GM23338 (cell line): Measurements from ENCODE around the gene REEP3. TPM values are rescaled to one million over a fixed set of nuclear protein-coding genes. Genes with fewer than 3 reads are reported as not detected.
A peak's percentile ranks its signal among the peaks of the same experiment; 100 is the strongest.

ENCODE experiments used
- ATAC-seq: fragments of 200-7000 bp; cut with Tn5 transposase; 3 replicates; pipeline ENCODE4 v1.9.1; 2020
- DNase-seq: peaks from one replicate; pipeline ENCODE4 v3.0.0-alpha.2; 2015; ENCODE audit warnings: low spot score
- H2AFZ ChIP-seq: fragments of 200-600 bp; sonication (generic); 2 replicates; pipeline ENCODE4 v1.8.0; 2016; ENCODE audit warnings: antibody characterized with exemption, mild to moderate bottlenecking, moderate library complexity
- H3F3A ChIP-seq: fragments of 200-600 bp; sonication (generic); replicated peaks from 2 replicates; pipeline ENCODE4 v1.8.0; 2017; ENCODE audit warnings: antibody characterized with exemption, mixed run types, low read depth
- H3K27ac ChIP-seq: fragments of 200-600 bp; sonication (generic); 2 replicates; pipeline ENCODE4 v1.6.1; 2016; ENCODE audit warnings: low read depth
- H3K27me3 ChIP-seq: fragments of 200-600 bp; sonication (generic); 2 replicates; pipeline ENCODE4 v1.8.0; 2016; ENCODE audit warnings: mild to moderate bottlenecking, mixed run types, moderate library complexity; ENCODE audit not compliant: insufficient read depth
- H3K36me3 ChIP-seq: fragments of 200-600 bp; sonication (generic); 2 replicates; pipeline ENCODE4 v1.8.0; 2016; ENCODE audit warnings: mild to moderate bottlenecking; ENCODE audit not compliant: insufficient read depth
- H3K4me1 ChIP-seq: fragments of 200-600 bp; sonication (generic); 2 replicates; pipeline ENCODE4 v1.8.0; 2016; ENCODE audit warnings: mild to moderate bottlenecking, moderate library complexity; ENCODE audit not compliant: insufficient read depth
- H3K4me2 ChIP-seq: fragments of 200-600 bp; sonication (generic); 2 replicates; pipeline ENCODE4 v1.7.1; 2017; ENCODE audit warnings: mixed run types
- H3K4me3 ChIP-seq: fragments of 200-600 bp; sonication (generic); 2 replicates; pipeline ENCODE4 v1.6.1; 2016; ENCODE audit warnings: mixed run types
- H3K79me2 ChIP-seq: fragments of 200-600 bp; sonication (generic); replicated peaks from 2 replicates; pipeline ENCODE4 v1.8.0; 2017; ENCODE audit warnings: mild to moderate bottlenecking; ENCODE audit not compliant: insufficient read depth
- H3K9me2 ChIP-seq: fragments of 200-600 bp; sonication (generic); 2 replicates; pipeline ENCODE4 v1.8.0; 2017; ENCODE audit not compliant: insufficient read depth
- H4K20me1 ChIP-seq: fragments of 200-600 bp; sonication (generic); replicated peaks from 2 replicates; pipeline ENCODE4 v1.8.0; 2017; ENCODE audit warnings: mild to moderate bottlenecking; ENCODE audit not compliant: insufficient read depth
- H3K27ac Mint-ChIP-seq: 2 replicates; pipeline ENCODE4 v1.8.0; 2020; ENCODE audit warnings: inconsistent platforms, mild to moderate bottlenecking, moderate library complexity, mixed read lengths
- H3K27me3 Mint-ChIP-seq: 3 replicates; pipeline ENCODE4 v1.8.0; 2022; ENCODE audit warnings: low read depth, mild to moderate bottlenecking, moderate library complexity, mixed read lengths, inconsistent platforms; ENCODE audit not compliant: insufficient read depth, poor library complexity
- H3K36me3 Mint-ChIP-seq: 3 replicates; pipeline ENCODE4 v1.8.0; 2021; ENCODE audit warnings: low read depth, mild to moderate bottlenecking, inconsistent platforms, moderate library complexity, mixed read lengths
- H3K4me1 Mint-ChIP-seq: 3 replicates; pipeline ENCODE4 v1.8.0; 2020; ENCODE audit warnings: mild to moderate bottlenecking, inconsistent platforms, mixed read lengths
- H3K4me3 Mint-ChIP-seq: 3 replicates; pipeline ENCODE4 v1.8.0; 2021; ENCODE audit warnings: moderate library complexity, mild to moderate bottlenecking, inconsistent platforms, mixed read lengths
- H3K9me3 Mint-ChIP-seq: 3 replicates; pipeline ENCODE4 v1.8.0; 2020; ENCODE audit warnings: moderate library complexity, mild to moderate bottlenecking, inconsistent platforms, mixed read lengths
- ETS1 ChIP-seq: IDR thresholded peaks from 2 replicates; pipeline ENCODE4 v1.6.1; 2016; ENCODE audit warnings: antibody characterized with exemption
- EZH2 ChIP-seq: fragments of 200-600 bp; sonication (generic); IDR thresholded peaks from one replicate; pipeline ENCODE4 v1.8.0; 2017; ENCODE audit warnings: antibody characterized with exemption, mild to moderate bottlenecking, low read depth; ENCODE audit not compliant: unreplicated experiment
- JUNB ChIP-seq: IDR thresholded peaks from one replicate; pipeline ENCODE4 v1.6.1; 2016; ENCODE audit warnings: antibody characterized with exemption; ENCODE audit not compliant: unreplicated experiment
- POLR2AphosphoS5 ChIP-seq: IDR thresholded peaks from 2 replicates; pipeline ENCODE4 v1.6.1; 2016; ENCODE audit warnings: antibody characterized with exemption, low read depth
- polyA plus RNA-seq: library from polyadenylated mRNA; unstranded; fragments of >200 nt; fragmentation: Nextera tagmentation; extraction: Ambion mirVana; gene quantifications from 2 replicates; pipeline ENCODE4 v1.2.1, GENCODE V29; 2016
- total RNA-seq: library from RNA; depleted of rRNA; stranded (reverse); fragments of >200 nt; shearing (Covaris generic); gene quantifications from 2 replicates; pipeline ENCODE4 v1.2.3, GENCODE V29; 2014
- TF ChIP-seq, protein P1 (sequence below), 2 experiments: fragments of 200-600 bp in 1 of 2; sonication (generic) in 1 of 2; conservative IDR thresholded peaks; 2 replicates each; pipeline versions ENCODE4 v1.5.1 to v1.6.1; 2016 to 2017; ENCODE audit warnings: antibody characterized with exemption in 2 of 2, low read depth in 2 of 2, mild to moderate bottlenecking in 2 of 2, moderate library complexity in 1 of 2
- TF ChIP-seq, protein P2 (sequence below): IDR thresholded peaks from one replicate; pipeline ENCODE4 v1.6.1; 2018; ENCODE audit warnings: antibody characterized with exemption; ENCODE audit not compliant: unreplicated experiment

The REEP3 gene
- total and polyA plus RNA-seq, 2 experiments from 2014 or later: 29.5 to 48.7 TPM

DNA sequence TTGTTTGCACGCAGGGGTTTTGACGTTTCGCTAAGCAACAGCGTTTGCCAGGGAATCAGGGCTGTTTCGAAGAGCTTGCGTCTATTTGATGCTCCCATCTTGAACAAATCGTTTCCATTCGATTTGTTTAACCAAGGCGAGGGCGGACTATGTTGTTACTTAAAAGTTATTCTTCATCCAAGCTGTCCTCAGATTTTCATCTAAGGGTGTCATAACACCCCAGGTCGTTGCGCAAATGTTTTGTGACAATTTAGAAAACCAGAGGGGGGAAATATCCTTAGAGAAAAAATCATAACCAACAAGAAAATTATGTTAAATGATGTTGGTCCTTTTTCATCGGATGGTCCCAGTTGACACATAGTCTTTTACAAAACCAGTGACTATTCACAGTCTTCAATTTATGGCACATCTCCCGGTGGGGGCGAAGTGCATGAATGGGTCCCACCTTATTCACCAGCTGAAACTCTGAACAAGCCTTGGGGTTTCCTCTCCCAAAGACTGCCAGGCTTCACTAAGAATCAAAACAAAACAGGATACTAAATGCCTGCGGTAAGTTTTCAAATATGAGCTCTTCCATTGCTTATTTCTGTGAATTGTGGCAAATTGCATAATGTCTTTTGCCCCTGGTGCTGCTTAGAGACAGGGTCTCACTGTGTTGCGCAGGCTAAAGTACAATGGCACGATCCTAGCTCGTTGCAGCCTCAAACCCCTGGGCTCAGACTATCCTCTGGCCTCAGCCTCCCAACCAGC is 109.9 kb downstream of the REEP3 start:
- Mint-ChIP-seq H3K9me3 (no peaks in the 10 kb centered on the region), H3K36me3 (no peaks in the 10 kb centered on the region), H3K4me1 (peaks cover 52% of the 10 kb centered on the region), H3K27me3 (peaks cover 6% of the 10 kb centered on the region), H3K4me3 (peak overlapping the region; percentile 87), H3K27ac (peak overlapping the region; percentile 96)
- Histone ChIP-seq H3K36me3 (no peaks in the 10 kb centered on the region), H3K4me2 (peak overlapping the region; percentile 79), H3K27ac (peak overlapping the region; percentile 80; the same call in 1 of the 2 replicates), H3F3A (no peaks in the 10 kb centered on the region; the same call in 1 of the 2 replicates), H3K4me1 (peaks cover 25% of the 10 kb centered on the region), H3K9me2 (no peaks in the 10 kb centered on the region), H3K79me2 (no peaks in the 10 kb centered on the region), H3K27me3 (no peaks in the 10 kb centered on the region), H4K20me1 (no peaks in the 10 kb centered on the region), H2AFZ (peak overlapping the region; percentile 14; the same call in 1 of the 2 replicates), H3K4me3 (peak overlapping the region; percentile 57)
- DNase-seq: no peak
- no peak for ATAC-seq
- TF ChIP-seq ETS1: no peak

GRCh38 chr10:63631991-63632390 is 110.8 kb downstream of the REEP3 start:
- Mint-ChIP-seq H3K9me3 (no peaks in the 10 kb centered on the region), H3K27me3 (peaks cover 6% of the 10 kb centered on the region), H3K27ac (no peak overlapping the region), H3K4me1 (peaks cover 51% of the 10 kb centered on the region), H3K36me3 (no peaks in the 10 kb centered on the region), H3K4me3 (no peak overlapping the region)
- Histone ChIP-seq H3K4me3 (no peak overlapping the region), H4K20me1 (no peaks in the 10 kb centered on the region), H3K27ac (no peak overlapping the region), H3K27me3 (no peaks in the 10 kb centered on the region), H3F3A (no peaks in the 10 kb centered on the region; the same call in 1 of the 2 replicates), H3K4me1 (peaks cover 25% of the 10 kb centered on the region), H3K79me2 (no peaks in the 10 kb centered on the region), H3K4me2 (peak overlapping the region; percentile 79; the same call in 1 of the 2 replicates), H3K9me2 (no peaks in the 10 kb centered on the region), H3K36me3 (no peaks in the 10 kb centered on the region), H2AFZ (no peak overlapping the region)
- TF ChIP-seq, protein P1, sequence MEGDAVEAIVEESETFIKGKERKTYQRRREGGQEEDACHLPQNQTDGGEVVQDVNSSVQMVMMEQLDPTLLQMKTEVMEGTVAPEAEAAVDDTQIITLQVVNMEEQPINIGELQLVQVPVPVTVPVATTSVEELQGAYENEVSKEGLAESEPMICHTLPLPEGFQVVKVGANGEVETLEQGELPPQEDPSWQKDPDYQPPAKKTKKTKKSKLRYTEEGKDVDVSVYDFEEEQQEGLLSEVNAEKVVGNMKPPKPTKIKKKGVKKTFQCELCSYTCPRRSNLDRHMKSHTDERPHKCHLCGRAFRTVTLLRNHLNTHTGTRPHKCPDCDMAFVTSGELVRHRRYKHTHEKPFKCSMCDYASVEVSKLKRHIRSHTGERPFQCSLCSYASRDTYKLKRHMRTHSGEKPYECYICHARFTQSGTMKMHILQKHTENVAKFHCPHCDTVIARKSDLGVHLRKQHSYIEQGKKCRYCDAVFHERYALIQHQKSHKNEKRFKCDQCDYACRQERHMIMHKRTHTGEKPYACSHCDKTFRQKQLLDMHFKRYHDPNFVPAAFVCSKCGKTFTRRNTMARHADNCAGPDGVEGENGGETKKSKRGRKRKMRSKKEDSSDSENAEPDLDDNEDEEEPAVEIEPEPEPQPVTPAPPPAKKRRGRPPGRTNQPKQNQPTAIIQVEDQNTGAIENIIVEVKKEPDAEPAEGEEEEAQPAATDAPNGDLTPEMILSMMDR (conservative IDR thresholded peaks at IDR 0.05; ENCODE audit: low read depth in 2 of 2): no peak
- TF ChIP-seq POLR2AphosphoS5: no peak
- TF ChIP-seq JUNB: no peak
- TF ChIP-seq, protein P2, sequence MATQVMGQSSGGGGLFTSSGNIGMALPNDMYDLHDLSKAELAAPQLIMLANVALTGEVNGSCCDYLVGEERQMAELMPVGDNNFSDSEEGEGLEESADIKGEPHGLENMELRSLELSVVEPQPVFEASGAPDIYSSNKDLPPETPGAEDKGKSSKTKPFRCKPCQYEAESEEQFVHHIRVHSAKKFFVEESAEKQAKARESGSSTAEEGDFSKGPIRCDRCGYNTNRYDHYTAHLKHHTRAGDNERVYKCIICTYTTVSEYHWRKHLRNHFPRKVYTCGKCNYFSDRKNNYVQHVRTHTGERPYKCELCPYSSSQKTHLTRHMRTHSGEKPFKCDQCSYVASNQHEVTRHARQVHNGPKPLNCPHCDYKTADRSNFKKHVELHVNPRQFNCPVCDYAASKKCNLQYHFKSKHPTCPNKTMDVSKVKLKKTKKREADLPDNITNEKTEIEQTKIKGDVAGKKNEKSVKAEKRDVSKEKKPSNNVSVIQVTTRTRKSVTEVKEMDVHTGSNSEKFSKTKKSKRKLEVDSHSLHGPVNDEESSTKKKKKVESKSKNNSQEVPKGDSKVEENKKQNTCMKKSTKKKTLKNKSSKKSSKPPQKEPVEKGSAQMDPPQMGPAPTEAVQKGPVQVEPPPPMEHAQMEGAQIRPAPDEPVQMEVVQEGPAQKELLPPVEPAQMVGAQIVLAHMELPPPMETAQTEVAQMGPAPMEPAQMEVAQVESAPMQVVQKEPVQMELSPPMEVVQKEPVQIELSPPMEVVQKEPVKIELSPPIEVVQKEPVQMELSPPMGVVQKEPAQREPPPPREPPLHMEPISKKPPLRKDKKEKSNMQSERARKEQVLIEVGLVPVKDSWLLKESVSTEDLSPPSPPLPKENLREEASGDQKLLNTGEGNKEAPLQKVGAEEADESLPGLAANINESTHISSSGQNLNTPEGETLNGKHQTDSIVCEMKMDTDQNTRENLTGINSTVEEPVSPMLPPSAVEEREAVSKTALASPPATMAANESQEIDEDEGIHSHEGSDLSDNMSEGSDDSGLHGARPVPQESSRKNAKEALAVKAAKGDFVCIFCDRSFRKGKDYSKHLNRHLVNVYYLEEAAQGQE: no peak
- TF ChIP-seq EZH2: no peak
- DNase-seq (no peak), ATAC-seq (no peak)
